Mucosa of descending colon (tissue), 3 donors: ENCODE data around the gene KRT36. TPM values are rescaled to one million over a fixed set of nuclear protein-coding genes. Genes with fewer than 3 reads are reported as not detected.

ENCODE experiments used
- ATAC-seq: fragments of 200-7000 bp; cut with Tn5 transposase; one replicate; pipeline ENCODE4 v1.9.1; 2020; ENCODE audit warnings: mild to moderate bottlenecking, moderate library complexity
- DNase-seq, 3 donors: peaks; one replicate each; pipeline ENCODE4 v3.0.0-alpha.2; 2020
- H3K36me3 ChIP-seq: fragments of 200-600 bp; one replicate; pipeline ENCODE4 v1.8.0; 2021; ENCODE audit warnings: low read depth, mild to moderate bottlenecking
- H3K4me1 ChIP-seq: fragments of 200-600 bp; one replicate; pipeline ENCODE4 v1.8.0; 2021; ENCODE audit warnings: low read depth, mild to moderate bottlenecking
- H3K4me3 ChIP-seq: fragments of 200-600 bp; one replicate; pipeline ENCODE4 v1.8.0; 2021; ENCODE audit warnings: mild to moderate bottlenecking
- H3K9me3 ChIP-seq: fragments of 200-600 bp; one replicate; pipeline ENCODE4 v1.8.0; 2021; ENCODE audit warnings: mild to moderate bottlenecking
- CTCF ChIP-seq: fragments of 200-600 bp; IDR thresholded peaks from one replicate; pipeline ENCODE4 v1.8.0; 2022; ENCODE audit warnings: antibody characterized with exemption, mild to moderate bottlenecking
- intact Hi-C, 2 donors: fragments of 100-400 bp; cut with DNase I in 1 of 2; cut with micrococcal nuclease in 1 of 2; formaldehyde crosslinking; loops; one replicate each; pipeline versions ENCODE4 v1.11.0 to v1.11.1; 2022; cut with DNase I, micrococcal nuclease
- long read RNA-seq, 2 donors: library from polyadenylated mRNA; unstranded; transcript quantifications; one replicate each; pipeline ENCODE4 v2.0.0, GENCODE V29; 2019 to 2021
- total RNA-seq, 3 donors: library from RNA; stranded (reverse); fragmentation: NEBNext Ultra II Directional in 2 of 3; extraction: Animal tissue kit (Norgen Biotek cat#: 25700) in 2 of 3; gene quantifications; one replicate each; pipeline versions ENCODE4 v1.2.1 to v1.2.4, GENCODE V29; 2021 to 2023
- donor health status: DM: no; HTN: no; CAD: no; lungs with moderate emphysema.
- donor health status: DM: no; HTN: no; CAD: no.
- donor health status: DM: no; HTN: yes; CAD: no.

Gene KRT36
- total RNA-seq, result not detected
- long read RNA-seq, donor 1, result 0 reads
- long read RNA-seq, donor 2, result 0 reads

GRCh38 chr17:41489531-41489930 lies at the start of gene KRT36:
Gene KRT36, minus strand, starts transcription at chr17:41489910. Its CDS starts 46 bp downstream, at chr17:41489864.
- ATAC-seq, result no peak
- TF ChIP-seq CTCF, result no peak
- peaks cover 14% of the 10 kb centered on the region for H3K4me1 ChIP-seq
- no peak within 1 kb of the TSS for H3K4me3 ChIP-seq
- DNase-seq, result no peak
- H3K36me3 ChIP-seq, result no peaks in the 10 kb centered on the region
- H3K9me3 ChIP-seq, result no peaks in the 10 kb centered on the region
- intact Hi-C loops, result no loop called here

GRCh38 chr17:41539071-41539492 lies 49.4 kb upstream of the KRT36 start:
- Histone ChIP-seq H3K4me3 (no peak overlapping the region), H3K36me3 (no peaks in the 10 kb centered on the region), H3K9me3 (no peaks in the 10 kb centered on the region), H3K4me1 (peaks cover 17% of the 10 kb centered on the region)
- no peak for ATAC-seq
- intact Hi-C loops, result no loop called here
- DNase-seq, result no peak
- TF ChIP-seq CTCF, result no peak

GRCh38 chr17:41538565-41538991 lies 48.9 kb upstream of the KRT36 start:
- intact Hi-C loops, result no loop called here
- Histone ChIP-seq H3K4me1 (peaks cover 16% of the 10 kb centered on the region), H3K9me3 (no peaks in the 10 kb centered on the region), H3K4me3 (no peak overlapping the region), H3K36me3 (no peaks in the 10 kb centered on the region)
- DNase-seq, result no peak
- no peak for ATAC-seq
- no peak for TF ChIP-seq CTCF

GRCh38 chr17:41537990-41538389 lies 48.3 kb upstream of the KRT36 start:
- Histone ChIP-seq H3K9me3 (no peaks in the 10 kb centered on the region), H3K4me1 (peaks cover 16% of the 10 kb centered on the region), H3K4me3 (no peak overlapping the region), H3K36me3 (no peaks in the 10 kb centered on the region)
- intact Hi-C loops, result no loop called here
- DNase-seq (no peak), ATAC-seq (no peak)
- no peak for TF ChIP-seq CTCF

- Histone ChIP-seq H3K36me3 (no peaks in the 10 kb centered on the region), H3K4me1 (peaks cover 12% of the 10 kb centered on the region), H3K9me3 (no peaks in the 10 kb centered on the region), H3K4me3 (no peak overlapping the region)
- intact Hi-C loops, result no loop called here
- no peak for TF ChIP-seq CTCF
- DNase-seq (no peak), ATAC-seq (no peak)
Measured at GRCh38 chr17:41537614-41537954, 47.9 kb upstream of the KRT36 start.
